Peyer's patch (tissue), 4 donors: ENCODE data around the gene BICDL2. TPM values are rescaled to one million over a fixed set of nuclear protein-coding genes. Genes with fewer than 3 reads are reported as not detected.

Source experiments
- DNase-seq, 3 donors: peaks; one replicate each; pipeline ENCODE4 v3.0.0-alpha.2; 2017 to 2019
- H3K27ac ChIP-seq, 4 donors: fragments of 200-600 bp; sonication (generic); one replicate each; pipeline ENCODE4 v1.5.1; 2016 to 2019
- H3K27me3 ChIP-seq, 2 donors: fragments of 200-600 bp; sonication (generic); one replicate each; pipeline ENCODE4 v1.5.1; 2019
- H3K36me3 ChIP-seq, 3 donors: fragments of 200-600 bp; sonication (generic); one replicate each; pipeline ENCODE4 v1.5.1; 2016 to 2019
- H3K4me1 ChIP-seq, 4 donors: fragments of 200-600 bp; sonication (generic); one replicate each; pipeline ENCODE4 v1.5.1; 2016 to 2019
- H3K4me3 ChIP-seq, 4 donors: fragments of 200-600 bp; sonication (generic); 1 replicate in 3 of 4; 2 replicates in 1 of 4; pipeline ENCODE4 v1.5.1; 2016 to 2019; ENCODE audit warnings: mild to moderate bottlenecking in 1 of 4
- H3K9me3 ChIP-seq, 4 donors: fragments of 200-600 bp; sonication (generic); one replicate each; pipeline ENCODE4 v1.5.1; 2016 to 2019; ENCODE audit warnings: mild to moderate bottlenecking in 1 of 4
- POLR2A ChIP-seq, 2 donors: fragments of 450-650 bp; IDR thresholded peaks; one replicate each; pipeline ENCODE4 v1.5.1; 2017; ENCODE audit warnings: antibody characterized with exemption in 2 of 2, mild to moderate bottlenecking in 2 of 2, moderate library complexity in 2 of 2
- total RNA-seq, 4 donors: library from RNA; depleted of rRNA; stranded (reverse); fragments of >200 nt; gene quantifications; one replicate each; pipeline ENCODE4 v1.1.0, GENCODE V29; 2016
- TF ChIP-seq, protein P1 (sequence below), 6 experiments: fragments of 450-650 bp in 4 of 6; fragments of 200-600 bp in 2 of 6; sonication (generic) in 1 of 6; IDR thresholded peaks; one replicate each; pipeline ENCODE4 v1.5.1; 2017 to 2019; ENCODE audit warnings: antibody characterized with exemption in 6 of 6, mild to moderate bottlenecking in 3 of 6, moderate library complexity in 1 of 6

The BICDL2 gene
- total RNA-seq, 4 donors from 2014 or later = 44.6 to 126 (median 93.8) TPM

DNA sequence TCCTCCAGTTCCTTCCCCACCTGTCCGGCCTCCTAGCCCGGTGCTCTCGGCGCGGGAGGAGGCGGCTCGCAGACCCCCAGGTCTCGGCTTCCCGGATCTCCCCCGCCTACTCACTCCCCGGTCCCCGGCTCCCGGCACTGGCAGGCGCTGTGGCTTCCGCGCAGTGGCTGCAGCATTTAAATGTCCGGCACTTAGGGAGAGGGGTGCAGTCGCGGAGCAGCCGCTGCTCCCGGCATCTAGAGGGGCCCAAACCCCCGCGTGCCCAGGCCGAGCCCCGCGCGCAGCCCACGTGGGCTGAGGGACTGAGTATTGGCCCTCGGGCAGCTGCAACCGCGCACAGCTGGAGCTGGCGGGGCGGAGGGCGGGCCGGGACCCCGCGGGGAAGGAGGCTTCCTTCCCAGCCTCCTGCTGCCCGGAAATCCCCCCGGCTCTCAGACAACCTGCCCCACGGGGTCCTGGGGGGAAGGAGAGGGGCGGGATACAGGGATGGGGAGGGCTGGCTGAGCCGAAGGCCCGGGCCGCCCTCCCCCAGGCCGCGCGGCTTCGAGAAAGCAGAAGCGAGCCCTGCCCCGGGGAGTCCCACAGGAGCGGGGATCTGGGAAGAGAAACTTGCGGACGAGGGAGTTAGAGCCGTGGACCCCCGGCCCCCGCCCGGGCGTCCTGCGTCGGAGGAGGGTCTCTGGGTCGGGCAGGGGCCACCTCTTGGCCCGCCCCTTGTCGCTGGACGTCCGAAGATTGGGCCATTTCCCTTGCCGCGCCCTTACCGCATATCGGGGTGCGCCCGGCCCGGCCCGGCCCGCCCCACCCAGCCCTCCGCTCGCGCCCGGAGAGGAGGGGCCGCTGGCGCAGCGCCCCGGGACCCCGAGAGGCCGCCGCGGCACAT is 9.3 kb upstream of the BICDL2 start, which contains the start of gene MMP25:
MMP25 (plus strand) TSS at position 804 of the 883 bp plus-strand sequence. CDS start 357 bp downstream, outside the sequence.
- H3K4me3 ChIP-seq = peak within 1 kb of the TSS; percentile 23 to 59 (median 42)
- no peaks in the 10 kb centered on the region for H3K36me3 ChIP-seq
- H3K9me3 ChIP-seq = no peaks in the 10 kb centered on the region
- peak in 1 of 3 donors; percentile 50 for DNase-seq
- peaks cover 0 to 50% of the 10 kb centered on the region in 2 donors for H3K27me3 ChIP-seq
- TF ChIP-seq, protein P1, sequence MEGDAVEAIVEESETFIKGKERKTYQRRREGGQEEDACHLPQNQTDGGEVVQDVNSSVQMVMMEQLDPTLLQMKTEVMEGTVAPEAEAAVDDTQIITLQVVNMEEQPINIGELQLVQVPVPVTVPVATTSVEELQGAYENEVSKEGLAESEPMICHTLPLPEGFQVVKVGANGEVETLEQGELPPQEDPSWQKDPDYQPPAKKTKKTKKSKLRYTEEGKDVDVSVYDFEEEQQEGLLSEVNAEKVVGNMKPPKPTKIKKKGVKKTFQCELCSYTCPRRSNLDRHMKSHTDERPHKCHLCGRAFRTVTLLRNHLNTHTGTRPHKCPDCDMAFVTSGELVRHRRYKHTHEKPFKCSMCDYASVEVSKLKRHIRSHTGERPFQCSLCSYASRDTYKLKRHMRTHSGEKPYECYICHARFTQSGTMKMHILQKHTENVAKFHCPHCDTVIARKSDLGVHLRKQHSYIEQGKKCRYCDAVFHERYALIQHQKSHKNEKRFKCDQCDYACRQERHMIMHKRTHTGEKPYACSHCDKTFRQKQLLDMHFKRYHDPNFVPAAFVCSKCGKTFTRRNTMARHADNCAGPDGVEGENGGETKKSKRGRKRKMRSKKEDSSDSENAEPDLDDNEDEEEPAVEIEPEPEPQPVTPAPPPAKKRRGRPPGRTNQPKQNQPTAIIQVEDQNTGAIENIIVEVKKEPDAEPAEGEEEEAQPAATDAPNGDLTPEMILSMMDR (IDR thresholded peaks at IDR 0.05) = no peak
- TF ChIP-seq POLR2A (IDR thresholded peaks at IDR 0.05) = no peak
- H3K27ac ChIP-seq = peak within 1 kb of the TSS in 2 of 4 donors; percentile 12 to 57
- peaks cover 0 to 24% (median 18%) of the 10 kb centered on the region in 4 donors for H3K4me1 ChIP-seq

GRCh38 chr16:3044708-3045107 is 8.0 kb upstream of the BICDL2 start:
- DNase-seq = no peak
- Histone ChIP-seq H3K4me3 (no peak overlapping the region), H3K27ac (no peak overlapping the region), H3K27me3 (peaks cover 0 to 44% of the 10 kb centered on the region in 2 donors), H3K9me3 (no peaks in the 10 kb centered on the region), H3K36me3 (no peaks in the 10 kb centered on the region), H3K4me1 (peaks cover 0 to 24% (median 18%) of the 10 kb centered on the region in 4 donors)
- TF ChIP-seq, protein P1 (IDR thresholded peaks at IDR 0.05) = no peak
- no peak for TF ChIP-seq POLR2A (IDR thresholded peaks at IDR 0.05)

DNA sequence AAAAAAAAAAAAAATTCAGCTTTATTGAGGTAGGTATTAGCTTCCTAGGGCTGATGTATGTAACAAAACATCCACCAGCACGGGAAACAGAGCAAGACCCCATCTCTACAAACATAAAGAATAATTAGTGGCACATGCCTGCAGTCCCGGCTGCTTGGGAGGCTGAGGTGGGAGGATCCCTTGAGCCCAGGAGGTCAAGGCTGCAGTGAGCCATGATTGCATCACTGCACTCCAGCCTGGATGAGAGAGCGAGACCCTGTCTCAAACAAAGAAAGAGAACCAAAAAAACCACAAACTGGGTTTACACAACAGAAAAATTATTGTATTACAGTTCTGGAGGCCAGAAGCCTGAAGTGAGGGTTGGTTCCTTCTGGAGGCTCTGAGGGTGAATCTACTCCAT is 5.6 kb upstream of the BICDL2 start:
- TF ChIP-seq, protein P1 (IDR thresholded peaks at IDR 0.05) = no peak
- DNase-seq = no peak
- H3K27me3 ChIP-seq = peaks cover 0 to 35% of the 10 kb centered on the region in 2 donors
- no peaks in the 10 kb centered on the region for H3K9me3 ChIP-seq
- H3K4me1 ChIP-seq = peaks cover 5 to 39% (median 18%) of the 10 kb centered on the region in 4 donors
- H3K4me3 ChIP-seq = no peak overlapping the region
- no peaks in the 10 kb centered on the region for H3K36me3 ChIP-seq
- H3K27ac ChIP-seq = no peak overlapping the region

GRCh38 chr16:3038896-3039295 is 2.2 kb upstream of the BICDL2 start:
- no peaks in the 10 kb centered on the region for H3K36me3 ChIP-seq
- DNase-seq = peak in 2 of 3 donors; percentile 81 to 88
- no peak overlapping the region for H3K4me3 ChIP-seq
- H3K4me1 ChIP-seq = peaks cover 0 to 28% (median 7%) of the 10 kb centered on the region in 4 donors
- peak overlapping the region in 3 of 4 donors; percentile 46 to 92 (median 69) for H3K27ac ChIP-seq
- no peaks in the 10 kb centered on the region for H3K9me3 ChIP-seq
- peaks cover 0 to 13% of the 10 kb centered on the region in 2 donors for H3K27me3 ChIP-seq
- peak; percentile 34 to 58 for TF ChIP-seq POLR2A (IDR thresholded peaks at IDR 0.05)
- TF ChIP-seq, protein P1 (IDR thresholded peaks at IDR 0.05) = no peak

DNA sequence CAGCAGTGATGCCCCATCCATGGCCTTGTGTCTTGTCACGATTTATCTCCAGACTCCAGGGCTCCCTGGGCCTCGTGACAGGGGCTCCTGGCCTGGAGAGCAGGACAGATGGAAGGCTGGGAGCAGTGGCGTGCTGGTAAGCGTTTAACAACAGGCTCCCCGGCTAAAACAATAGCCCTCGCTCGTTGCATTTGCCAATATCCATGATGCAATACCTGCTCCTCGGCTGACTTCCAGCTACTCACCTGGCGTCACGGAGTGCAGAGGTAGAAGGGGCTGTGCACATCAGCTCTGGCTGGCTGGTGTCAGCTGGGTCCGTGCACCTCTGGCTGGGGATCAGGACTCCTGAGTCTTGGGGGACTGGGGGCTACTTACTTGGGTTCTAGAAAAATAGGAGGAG is 1.5 kb upstream of the BICDL2 start:
- Histone ChIP-seq H3K36me3 (no peaks in the 10 kb centered on the region), H3K4me1 (peaks cover 0 to 29% (median 7%) of the 10 kb centered on the region in 4 donors), H3K27ac (peak overlapping the region in 3 of 4 donors; percentile 46 to 92 (median 69)), H3K27me3 (peaks cover 0 to 12% of the 10 kb centered on the region in 2 donors), H3K4me3 (no peak overlapping the region), H3K9me3 (no peaks in the 10 kb centered on the region)
- DNase-seq = peak in 1 of 3 donors; percentile 76
- TF ChIP-seq POLR2A (IDR thresholded peaks at IDR 0.05) = peak in 1 of 2 donors; percentile 29
- TF ChIP-seq, protein P1 (IDR thresholded peaks at IDR 0.05) = no peak
